Measurements from ENCODE around the gene EDN2. TPM values are rescaled to one million over a fixed set of nuclear protein-coding genes. Genes with fewer than 3 reads are reported as not detected.
A peak's percentile ranks its signal among the peaks of the same experiment; 100 is the strongest.

Gene EDN2
- total and polyA plus RNA-seq, 4 donors = 0.17 to 0.66 TPM; not detected in 2

DNA sequence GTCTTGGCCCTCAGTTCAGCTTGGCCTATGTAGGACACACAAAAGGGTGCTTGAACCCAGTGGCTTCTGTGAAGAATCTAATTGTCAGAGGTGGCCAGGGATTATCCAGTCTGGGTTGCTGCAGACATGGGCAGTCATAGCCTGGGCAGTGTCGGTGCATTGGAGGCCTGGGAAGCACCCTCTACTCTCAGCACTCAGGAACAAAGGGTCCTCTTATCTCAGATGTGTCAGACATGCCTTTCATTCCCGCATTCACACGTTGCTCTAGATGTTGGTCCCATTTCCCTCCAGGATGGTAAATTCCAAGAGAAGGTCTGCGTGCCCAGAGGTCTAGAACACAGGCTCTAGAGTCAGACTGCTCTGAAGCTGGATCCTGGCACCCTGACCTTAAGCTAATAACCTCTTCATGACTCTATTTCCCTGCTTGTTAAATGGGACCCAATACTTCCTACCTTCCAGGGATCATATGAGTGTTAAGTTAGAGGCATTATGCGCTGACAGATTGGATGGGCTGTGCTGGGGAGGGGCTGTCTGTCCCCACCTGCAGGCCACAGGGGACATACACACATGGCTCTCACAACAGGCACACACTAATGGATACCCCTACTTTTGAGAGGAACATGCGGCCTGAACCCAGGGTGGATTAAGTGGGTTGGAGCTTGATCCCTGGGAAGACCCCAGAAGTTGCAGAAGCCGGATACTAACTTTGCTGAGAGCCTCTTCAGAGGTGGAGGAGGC lies 16.5 kb upstream of the EDN2 start:
- no peaks in the 10 kb centered on the region for H3K9me3 ChIP-seq (ENCODE audit: control insufficient read depth, insufficient read depth, low read length)
- DNase-seq (ENCODE audit: low read depth in 4 of 6, low spot score in 6 of 6) = no peak
- peaks cover 28% of the 10 kb centered on the region for H3K4me1 ChIP-seq (ENCODE audit: control insufficient read depth, insufficient read depth, low read length)
- H3K27me3 ChIP-seq (ENCODE audit: control insufficient read depth, insufficient read depth, low read length) = peaks cover under 1% of the 10 kb centered on the region
- no peaks in the 10 kb centered on the region for H3K36me3 ChIP-seq (ENCODE audit: control insufficient read depth, insufficient read depth, low read length)
- 85% methylated on average over 6 of the region's 7 CpGs for WGBS (ENCODE audit: insufficient coverage)
- no peak overlapping the region for H3K27ac ChIP-seq (ENCODE audit: low read depth, low read length)
- H3K4me3 ChIP-seq (ENCODE audit: low read depth, low read length) = no peak overlapping the region

DNA sequence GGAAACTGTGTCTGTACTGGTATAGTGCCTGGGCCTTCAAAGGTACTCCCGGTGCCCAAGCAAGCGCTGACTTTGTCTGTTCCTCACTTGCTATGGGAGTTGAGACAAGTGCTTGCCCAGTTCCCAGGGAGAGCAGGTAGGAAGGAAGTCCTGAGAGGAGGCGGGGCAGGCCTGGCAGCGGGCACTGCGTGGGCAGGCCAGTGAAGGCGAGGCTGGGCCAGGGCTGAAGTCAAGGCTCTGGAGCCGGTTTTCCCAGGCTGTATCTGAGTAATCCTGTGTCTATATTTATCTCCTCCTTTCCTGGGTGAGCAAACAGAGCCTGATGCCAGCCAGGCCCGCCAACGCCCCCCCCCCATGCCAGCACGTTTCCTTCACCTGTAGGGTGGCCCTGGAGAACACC lies 15.9 kb upstream of the EDN2 start:
- H3K27me3 ChIP-seq (ENCODE audit: control insufficient read depth, insufficient read depth, low read length) = peaks cover 5% of the 10 kb centered on the region
- no peaks in the 10 kb centered on the region for H3K36me3 ChIP-seq (ENCODE audit: control insufficient read depth, insufficient read depth, low read length)
- H3K4me1 ChIP-seq (ENCODE audit: control insufficient read depth, insufficient read depth, low read length) = peaks cover 32% of the 10 kb centered on the region
- WGBS (ENCODE audit: insufficient coverage) = 87% methylated on average over 7 of the region's 10 CpGs
- H3K9me3 ChIP-seq (ENCODE audit: control insufficient read depth, insufficient read depth, low read length) = no peaks in the 10 kb centered on the region
- H3K4me3 ChIP-seq (ENCODE audit: low read depth, low read length) = no peak overlapping the region
- DNase-seq (ENCODE audit: low read depth in 4 of 6, low spot score in 6 of 6) = no peak
- no peak overlapping the region for H3K27ac ChIP-seq (ENCODE audit: low read depth, low read length)

DNA sequence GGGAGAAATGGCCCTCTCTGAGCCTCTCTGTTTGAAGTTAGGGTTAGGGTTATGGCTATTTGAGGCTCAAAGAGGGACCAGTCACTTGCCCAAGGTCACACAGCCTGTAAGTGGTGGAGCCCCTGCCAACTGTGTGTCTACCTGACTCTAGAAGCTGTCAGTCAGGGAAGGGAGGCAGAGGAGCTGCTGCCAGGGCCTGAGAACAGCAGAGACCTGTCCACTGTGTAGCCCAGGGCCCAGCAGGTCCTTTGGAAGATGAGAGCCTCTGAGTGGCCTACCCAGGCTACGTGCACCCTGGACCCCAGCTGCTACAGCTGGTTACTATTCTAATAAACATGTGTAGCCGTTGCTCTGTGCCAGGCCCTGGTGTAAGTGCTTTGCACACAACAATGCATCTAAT lies 15.1 kb upstream of the EDN2 start:
- Histone ChIP-seq H3K4me1 (ENCODE audit: control insufficient read depth, insufficient read depth, low read length) (peaks cover 32% of the 10 kb centered on the region), H3K27ac (ENCODE audit: low read depth, low read length) (no peak overlapping the region), H3K4me3 (ENCODE audit: low read depth, low read length) (no peak overlapping the region), H3K36me3 (ENCODE audit: control insufficient read depth, insufficient read depth, low read length) (no peaks in the 10 kb centered on the region), H3K27me3 (ENCODE audit: control insufficient read depth, insufficient read depth, low read length) (peaks cover 9% of the 10 kb centered on the region), H3K9me3 (ENCODE audit: control insufficient read depth, insufficient read depth, low read length) (no peaks in the 10 kb centered on the region)
- DNase-seq (ENCODE audit: low read depth in 4 of 6, low spot score in 6 of 6) = no peak
- WGBS (ENCODE audit: insufficient coverage) = 50% methylated on average over 1 of the region's 2 CpGs

- no peak overlapping the region for H3K27ac ChIP-seq (ENCODE audit: low read depth, low read length)
- no peaks in the 10 kb centered on the region for H3K36me3 ChIP-seq (ENCODE audit: control insufficient read depth, insufficient read depth, low read length)
- H3K4me3 ChIP-seq (ENCODE audit: low read depth, low read length) = no peak overlapping the region
- 69% methylated on average over 12 of the region's 12 CpGs for WGBS (ENCODE audit: insufficient coverage)
- H3K9me3 ChIP-seq (ENCODE audit: control insufficient read depth, insufficient read depth, low read length) = no peaks in the 10 kb centered on the region
- peaks cover 9% of the 10 kb centered on the region for H3K27me3 ChIP-seq (ENCODE audit: control insufficient read depth, insufficient read depth, low read length)
- H3K4me1 ChIP-seq (ENCODE audit: control insufficient read depth, insufficient read depth, low read length) = peaks cover 32% of the 10 kb centered on the region
- DNase-seq (ENCODE audit: low read depth in 4 of 6, low spot score in 6 of 6) = no peak
Observed at GRCh38 chr1:41498804-41499203, 14.3 kb upstream of the EDN2 start.

- no peaks in the 10 kb centered on the region for H3K9me3 ChIP-seq (ENCODE audit: control insufficient read depth, insufficient read depth, low read length)
- 86% methylated on average over 5 of the region's 5 CpGs for WGBS (ENCODE audit: insufficient coverage)
- H3K4me1 ChIP-seq (ENCODE audit: control insufficient read depth, insufficient read depth, low read length) = peaks cover 31% of the 10 kb centered on the region
- peaks cover 9% of the 10 kb centered on the region for H3K27me3 ChIP-seq (ENCODE audit: control insufficient read depth, insufficient read depth, low read length)
- no peak overlapping the region for H3K27ac ChIP-seq (ENCODE audit: low read depth, low read length)
- no peaks in the 10 kb centered on the region for H3K36me3 ChIP-seq (ENCODE audit: control insufficient read depth, insufficient read depth, low read length)
- DNase-seq (ENCODE audit: low read depth in 4 of 6, low spot score in 6 of 6) = no peak
- no peak overlapping the region for H3K4me3 ChIP-seq (ENCODE audit: low read depth, low read length)
Observed at GRCh38 chr1:41498391-41498790, 13.9 kb upstream of the EDN2 start.

DNA sequence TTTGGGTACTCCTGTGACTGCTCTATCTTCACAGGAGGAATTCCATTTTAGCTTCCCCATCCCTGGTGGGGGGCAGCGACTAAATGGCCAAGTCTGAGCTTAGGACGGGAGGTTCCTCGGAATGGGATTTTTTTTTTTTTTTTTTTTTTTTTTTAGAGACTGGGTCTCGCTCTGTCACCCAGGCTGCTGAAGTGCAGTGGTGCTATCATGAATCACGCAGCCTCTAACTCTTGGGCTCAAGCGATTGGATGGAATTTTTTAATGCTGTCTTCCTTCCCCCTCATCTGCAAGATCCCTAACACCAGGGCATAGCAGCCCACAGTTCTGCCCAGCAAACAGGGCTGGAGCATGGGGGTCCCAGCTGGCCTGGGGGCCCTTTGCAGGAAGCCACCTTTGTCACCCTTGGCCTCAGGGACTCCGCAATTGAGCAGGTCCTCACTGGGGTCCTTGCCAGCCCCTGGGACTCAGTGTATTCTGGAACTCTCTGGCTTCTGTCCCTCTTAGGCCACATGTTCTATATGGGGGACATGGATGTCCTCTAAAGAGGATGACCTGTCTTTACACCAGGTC lies 13.1 kb upstream of the EDN2 start:
- DNase-seq (ENCODE audit: low read depth in 4 of 6, low spot score in 6 of 6) = no peak
- WGBS (ENCODE audit: insufficient coverage) = 89% methylated on average over 1 of the region's 7 CpGs
- Histone ChIP-seq H3K36me3 (ENCODE audit: control insufficient read depth, insufficient read depth, low read length) (no peaks in the 10 kb centered on the region), H3K4me1 (ENCODE audit: control insufficient read depth, insufficient read depth, low read length) (peaks cover 23% of the 10 kb centered on the region), H3K9me3 (ENCODE audit: control insufficient read depth, insufficient read depth, low read length) (no peaks in the 10 kb centered on the region), H3K27me3 (ENCODE audit: control insufficient read depth, insufficient read depth, low read length) (peaks cover 9% of the 10 kb centered on the region), H3K27ac (ENCODE audit: low read depth, low read length) (no peak overlapping the region), H3K4me3 (ENCODE audit: low read depth, low read length) (no peak overlapping the region)

DNA sequence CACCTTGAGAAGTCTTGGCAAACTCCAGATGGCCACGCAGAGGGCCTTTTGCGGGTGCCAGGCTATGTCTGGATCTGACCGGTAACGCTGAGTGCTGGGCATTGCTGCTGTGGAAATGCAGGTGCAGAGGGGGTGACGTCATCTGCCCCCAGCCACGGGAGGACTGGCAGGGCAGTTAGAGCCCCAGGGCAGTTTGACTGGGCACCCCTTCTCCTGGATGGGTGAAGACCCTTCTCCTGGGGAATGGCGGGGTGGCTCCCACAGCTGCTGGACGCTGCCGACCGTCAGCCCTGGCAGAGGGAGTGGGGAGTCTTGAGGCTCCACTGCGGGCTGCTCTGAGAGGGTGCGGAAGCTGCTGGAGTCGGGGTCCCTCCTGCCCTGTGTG lies 12.6 kb upstream of the EDN2 start:
- Histone ChIP-seq H3K4me3 (ENCODE audit: low read depth, low read length) (no peak overlapping the region), H3K4me1 (ENCODE audit: control insufficient read depth, insufficient read depth, low read length) (peaks cover 21% of the 10 kb centered on the region), H3K27ac (ENCODE audit: low read depth, low read length) (no peak overlapping the region), H3K27me3 (ENCODE audit: control insufficient read depth, insufficient read depth, low read length) (peaks cover 9% of the 10 kb centered on the region), H3K9me3 (ENCODE audit: control insufficient read depth, insufficient read depth, low read length) (no peaks in the 10 kb centered on the region), H3K36me3 (ENCODE audit: control insufficient read depth, insufficient read depth, low read length) (no peaks in the 10 kb centered on the region)
- 80% methylated on average over 10 of the region's 13 CpGs for WGBS (ENCODE audit: insufficient coverage)
- DNase-seq (ENCODE audit: low read depth in 4 of 6, low spot score in 6 of 6) = no peak

- Histone ChIP-seq H3K4me3 (ENCODE audit: low read depth, low read length) (peak overlapping the region; percentile 24), H3K27me3 (ENCODE audit: control insufficient read depth, insufficient read depth, low read length) (peaks cover 9% of the 10 kb centered on the region), H3K27ac (ENCODE audit: low read depth, low read length) (no peak overlapping the region), H3K4me1 (ENCODE audit: control insufficient read depth, insufficient read depth, low read length) (peaks cover 21% of the 10 kb centered on the region), H3K9me3 (ENCODE audit: control insufficient read depth, insufficient read depth, low read length) (no peaks in the 10 kb centered on the region), H3K36me3 (ENCODE audit: control insufficient read depth, insufficient read depth, low read length) (no peaks in the 10 kb centered on the region)
- DNase-seq (ENCODE audit: low read depth in 4 of 6, low spot score in 6 of 6) = peak in 2 of 6 donors; percentile 69 to 85
- 8% methylated on average over 73 of the region's 74 CpGs for WGBS (ENCODE audit: insufficient coverage)
Observed at GRCh38 chr1:41496080-41497055, 11.9 kb upstream of the EDN2 start.

GRCh38 chr1:41495210-41495948 lies 10.9 kb upstream of the EDN2 start:
- Histone ChIP-seq H3K4me1 (ENCODE audit: control insufficient read depth, insufficient read depth, low read length) (peaks cover 21% of the 10 kb centered on the region), H3K9me3 (ENCODE audit: control insufficient read depth, insufficient read depth, low read length) (no peaks in the 10 kb centered on the region), H3K27me3 (ENCODE audit: control insufficient read depth, insufficient read depth, low read length) (peaks cover 9% of the 10 kb centered on the region), H3K4me3 (ENCODE audit: low read depth, low read length) (no peak overlapping the region), H3K36me3 (ENCODE audit: control insufficient read depth, insufficient read depth, low read length) (no peaks in the 10 kb centered on the region), H3K27ac (ENCODE audit: low read depth, low read length) (peak overlapping the region; percentile 25)
- peak in 1 of 6 donors; percentile 34 for DNase-seq (ENCODE audit: low read depth in 4 of 6, low spot score in 6 of 6)
- 66% methylated on average over 17 of the region's 19 CpGs for WGBS (ENCODE audit: insufficient coverage)

Data from spinal cord (tissue), 10 donors.